Astrocyte (in vitro differentiated cells and primary cell): ENCODE measurements around the gene GNE. TPM values are rescaled to one million over a fixed set of nuclear protein-coding genes. Genes with fewer than 3 reads are reported as not detected.

Experiments used
- DNase-seq: peaks from one replicate; pipeline ENCODE4 v3.0.0-alpha.2; 2010; ENCODE audit warnings: low read depth
- FAIRE-seq: peaks from 2 replicates; lab custom pipeline; 2011; peaks lifted over from hg19 to GRCh38; lab: Jason Lieb, UNC
- H2AFZ ChIP-seq: 2 replicates; pipeline ENCODE4 v1.6.0; 2012; ENCODE audit warnings: low read depth, low read length, inconsistent platforms
- H3K27ac ChIP-seq: 2 replicates; pipeline ENCODE4 v1.5.1; 2011; ENCODE audit warnings: low read depth, low read length, inconsistent platforms
- H3K27me3 ChIP-seq: 2 replicates; pipeline ENCODE4 v1.6.0; 2011; ENCODE audit warnings: low read length, inconsistent platforms; ENCODE audit not compliant: insufficient read depth
- H3K36me3 ChIP-seq: 2 replicates; pipeline ENCODE4 v1.5.1; 2011; ENCODE audit warnings: low read length, inconsistent platforms; ENCODE audit not compliant: insufficient read depth
- H3K4me1 ChIP-seq: 2 replicates; pipeline ENCODE4 v1.5.1; 2011; ENCODE audit warnings: low read length, inconsistent platforms; ENCODE audit not compliant: insufficient read depth
- H3K4me2 ChIP-seq: 2 replicates; pipeline ENCODE4 v1.6.0; 2012; ENCODE audit warnings: low read length, inconsistent platforms
- H3K4me3 ChIP-seq: 2 replicates; pipeline ENCODE4 v1.5.1; 2011; ENCODE audit warnings: low read depth, mild to moderate bottlenecking, low read length, inconsistent platforms; ENCODE audit not compliant: insufficient read depth
- H3K79me2 ChIP-seq: 2 replicates; pipeline ENCODE4 v1.6.0; 2012; ENCODE audit warnings: mild to moderate bottlenecking, low read length, inconsistent platforms; ENCODE audit not compliant: insufficient read depth
- H3K9ac ChIP-seq: 2 replicates; pipeline ENCODE4 v1.6.0; 2012; ENCODE audit warnings: mild to moderate bottlenecking, low read length, inconsistent platforms
- H3K9me3 ChIP-seq: 2 replicates; pipeline ENCODE4 v1.5.1; 2012; ENCODE audit warnings: low read depth, mild to moderate bottlenecking, low read length, inconsistent platforms; ENCODE audit not compliant: insufficient read depth
- H4K20me1 ChIP-seq: 2 replicates; pipeline ENCODE4 v1.6.0; 2012; ENCODE audit warnings: low read length, inconsistent platforms; ENCODE audit not compliant: insufficient read depth
- H3K27ac Mint-ChIP-seq: one replicate; pipeline ENCODE4 v1.8.0; 2021; ENCODE audit warnings: mild to moderate bottlenecking, mixed read lengths; ENCODE audit not compliant: unreplicated experiment
- H3K27me3 Mint-ChIP-seq: one replicate; pipeline ENCODE4 v1.8.0; 2021; ENCODE audit warnings: low read depth, mixed read lengths; ENCODE audit not compliant: unreplicated experiment
- H3K36me3 Mint-ChIP-seq: one replicate; pipeline ENCODE4 v1.8.0; 2021; ENCODE audit warnings: low read depth, mixed read lengths; ENCODE audit not compliant: unreplicated experiment
- H3K4me1 Mint-ChIP-seq: one replicate; pipeline ENCODE4 v1.8.0; 2021; ENCODE audit warnings: low read depth, mixed read lengths; ENCODE audit not compliant: unreplicated experiment
- H3K4me3 Mint-ChIP-seq: one replicate; pipeline ENCODE4 v1.8.0; 2021; ENCODE audit warnings: mild to moderate bottlenecking, moderate library complexity, mixed read lengths; ENCODE audit not compliant: unreplicated experiment
- H3K9me3 Mint-ChIP-seq: one replicate; pipeline ENCODE4 v1.8.0; 2021; ENCODE audit warnings: mild to moderate bottlenecking, mixed read lengths; ENCODE audit not compliant: unreplicated experiment
- EZH2 ChIP-seq: IDR thresholded peaks from 2 replicates; pipeline ENCODE4 v1.6.1; 2012; ENCODE audit warnings: mild to moderate bottlenecking, low read length, inconsistent platforms; ENCODE audit not compliant: insufficient read depth
- total RNA-seq: library from RNA; stranded (reverse); gene quantifications from 2 replicates; pipeline ENCODE4 v1.2.1, GENCODE V29; 2021
- TF ChIP-seq, protein P1 (sequence below): IDR thresholded peaks from 2 replicates; pipeline ENCODE4 v1.5.1; 2011; ENCODE audit warnings: low read depth, mild to moderate bottlenecking, inconsistent platforms, low read length, moderate library complexity; ENCODE audit not compliant: insufficient read depth

The GNE gene
- total RNA-seq, 1 donor from 2014 or later: 12.6 TPM

GRCh38 chr9:36264896-36265295, 6.6 kb upstream of the GNE start:
- no peaks in the 10 kb centered on the region for H3K27me3 ChIP-seq

DNA sequence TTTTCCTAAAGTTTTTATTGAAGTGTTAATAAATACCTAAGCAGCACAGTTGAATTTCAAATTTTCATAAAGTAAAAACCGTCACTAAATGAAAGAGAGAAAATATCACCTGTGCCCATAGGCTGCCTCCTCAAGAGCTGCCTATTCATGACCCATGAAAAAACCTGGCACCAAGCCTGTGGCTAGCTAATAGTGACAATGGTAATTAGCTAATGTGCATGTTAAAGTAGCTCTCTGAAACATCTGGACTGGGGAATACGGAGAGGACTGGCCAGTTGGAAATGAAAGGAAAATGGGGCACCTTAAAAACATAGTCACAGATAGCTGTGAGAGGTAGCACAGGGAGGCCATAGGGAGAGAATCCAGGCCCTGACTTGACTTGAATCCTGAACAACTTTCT, 5.4 kb upstream of the GNE start:
- H4K20me1 ChIP-seq: no peaks in the 10 kb centered on the region
- DNase-seq (no peak), FAIRE-seq (no peak)
- no peaks in the 10 kb centered on the region for H3K4me1 Mint-ChIP-seq
- H3K27me3 Mint-ChIP-seq: no peaks in the 10 kb centered on the region
- H3K4me1 ChIP-seq: peaks cover 5% of the 10 kb centered on the region
- no peak overlapping the region for H2AFZ ChIP-seq
- no peak overlapping the region for H3K4me2 ChIP-seq
- no peak overlapping the region for H3K4me3 Mint-ChIP-seq
- H3K9me3 ChIP-seq: no peaks in the 10 kb centered on the region
- TF ChIP-seq, protein P1, sequence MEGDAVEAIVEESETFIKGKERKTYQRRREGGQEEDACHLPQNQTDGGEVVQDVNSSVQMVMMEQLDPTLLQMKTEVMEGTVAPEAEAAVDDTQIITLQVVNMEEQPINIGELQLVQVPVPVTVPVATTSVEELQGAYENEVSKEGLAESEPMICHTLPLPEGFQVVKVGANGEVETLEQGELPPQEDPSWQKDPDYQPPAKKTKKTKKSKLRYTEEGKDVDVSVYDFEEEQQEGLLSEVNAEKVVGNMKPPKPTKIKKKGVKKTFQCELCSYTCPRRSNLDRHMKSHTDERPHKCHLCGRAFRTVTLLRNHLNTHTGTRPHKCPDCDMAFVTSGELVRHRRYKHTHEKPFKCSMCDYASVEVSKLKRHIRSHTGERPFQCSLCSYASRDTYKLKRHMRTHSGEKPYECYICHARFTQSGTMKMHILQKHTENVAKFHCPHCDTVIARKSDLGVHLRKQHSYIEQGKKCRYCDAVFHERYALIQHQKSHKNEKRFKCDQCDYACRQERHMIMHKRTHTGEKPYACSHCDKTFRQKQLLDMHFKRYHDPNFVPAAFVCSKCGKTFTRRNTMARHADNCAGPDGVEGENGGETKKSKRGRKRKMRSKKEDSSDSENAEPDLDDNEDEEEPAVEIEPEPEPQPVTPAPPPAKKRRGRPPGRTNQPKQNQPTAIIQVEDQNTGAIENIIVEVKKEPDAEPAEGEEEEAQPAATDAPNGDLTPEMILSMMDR: no peak
- TF ChIP-seq EZH2: no peak
- H3K36me3 ChIP-seq: no peaks in the 10 kb centered on the region
- H3K4me3 ChIP-seq: no peak overlapping the region
- no peaks in the 10 kb centered on the region for H3K79me2 ChIP-seq
- no peak overlapping the region for H3K27ac Mint-ChIP-seq
- no peaks in the 10 kb centered on the region for H3K27me3 ChIP-seq
- H3K27ac ChIP-seq: no peak overlapping the region
- no peak overlapping the region for H3K9ac ChIP-seq
- peaks cover 11% of the 10 kb centered on the region for H3K36me3 Mint-ChIP-seq
- peaks cover 4% of the 10 kb centered on the region for H3K9me3 Mint-ChIP-seq

More at GRCh38 chr9:36264896-36265295, 6.6 kb upstream of the GNE start:
- no peak overlapping the region for H3K4me3 Mint-ChIP-seq
- Histone ChIP-seq H2AFZ (no peak overlapping the region), H4K20me1 (no peaks in the 10 kb centered on the region), H3K9ac (no peak overlapping the region), H3K4me1 (no peaks in the 10 kb centered on the region), H3K36me3 (no peaks in the 10 kb centered on the region), H3K4me3 (no peak overlapping the region), H3K27ac (no peak overlapping the region), H3K4me2 (no peak overlapping the region), H3K79me2 (no peaks in the 10 kb centered on the region), H3K9me3 (no peaks in the 10 kb centered on the region)
- no peak overlapping the region for H3K27ac Mint-ChIP-seq
- TF ChIP-seq, protein P1: no peak
- no peak for TF ChIP-seq EZH2
- no peaks in the 10 kb centered on the region for H3K27me3 Mint-ChIP-seq
- FAIRE-seq (no peak), DNase-seq (no peak)
- H3K36me3 Mint-ChIP-seq: peaks cover 11% of the 10 kb centered on the region
- no peaks in the 10 kb centered on the region for H3K4me1 Mint-ChIP-seq
- H3K9me3 Mint-ChIP-seq: peaks cover 4% of the 10 kb centered on the region

DNA sequence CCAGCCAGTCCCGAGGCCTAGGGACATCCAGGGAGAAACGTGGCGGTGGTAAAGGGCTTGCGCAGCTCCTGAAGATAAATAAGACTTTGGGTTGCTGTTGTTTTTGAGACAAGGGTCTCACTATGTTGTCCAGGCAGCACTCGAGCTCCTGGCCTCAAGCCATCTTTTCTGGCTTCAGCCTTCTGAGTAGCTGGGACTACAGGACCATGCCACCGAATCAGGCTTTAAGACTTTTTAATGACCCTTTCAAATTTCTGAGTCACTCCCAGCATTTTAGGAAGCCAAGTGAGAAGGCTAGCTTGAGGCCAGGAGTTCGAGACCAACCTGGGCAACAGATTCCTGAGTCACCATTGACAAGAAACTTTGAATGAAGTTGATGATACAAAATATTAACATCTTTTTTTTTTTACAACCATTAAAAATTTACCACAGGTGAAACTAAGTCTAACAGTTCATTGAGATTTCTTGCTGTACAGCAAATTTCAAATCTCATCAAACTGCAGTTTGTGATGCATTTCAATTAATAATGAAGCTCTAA, 817 bp upstream of the GNE start:
- no peaks in the 10 kb centered on the region for H3K9me3 ChIP-seq
- no peak for TF ChIP-seq EZH2
- TF ChIP-seq, protein P1: no peak
- Mint-ChIP-seq H3K27ac (peak overlapping the region; percentile 93), H3K27me3 (no peaks in the 10 kb centered on the region), H3K4me3 (peak overlapping the region; percentile 96), H3K4me1 (no peaks in the 10 kb centered on the region), H3K9me3 (no peaks in the 10 kb centered on the region), H3K36me3 (peaks cover 1% of the 10 kb centered on the region)
- H2AFZ ChIP-seq: peak overlapping the region; percentile 96
- peak overlapping the region; percentile 91 for H3K9ac ChIP-seq
- H3K36me3 ChIP-seq: no peaks in the 10 kb centered on the region
- FAIRE-seq (no peak), DNase-seq (no peak)
- H3K79me2 ChIP-seq: peaks cover 27% of the 10 kb centered on the region
- H3K4me1 ChIP-seq: peaks cover 11% of the 10 kb centered on the region
- H3K4me3 ChIP-seq: peak overlapping the region; percentile 81
- H3K27ac ChIP-seq: peak overlapping the region; percentile 78
- no peaks in the 10 kb centered on the region for H3K27me3 ChIP-seq
- H3K4me2 ChIP-seq: peak overlapping the region; percentile 97
- no peaks in the 10 kb centered on the region for H4K20me1 ChIP-seq
